Measurements from ENCODE around the gene IBA57.

DNA sequence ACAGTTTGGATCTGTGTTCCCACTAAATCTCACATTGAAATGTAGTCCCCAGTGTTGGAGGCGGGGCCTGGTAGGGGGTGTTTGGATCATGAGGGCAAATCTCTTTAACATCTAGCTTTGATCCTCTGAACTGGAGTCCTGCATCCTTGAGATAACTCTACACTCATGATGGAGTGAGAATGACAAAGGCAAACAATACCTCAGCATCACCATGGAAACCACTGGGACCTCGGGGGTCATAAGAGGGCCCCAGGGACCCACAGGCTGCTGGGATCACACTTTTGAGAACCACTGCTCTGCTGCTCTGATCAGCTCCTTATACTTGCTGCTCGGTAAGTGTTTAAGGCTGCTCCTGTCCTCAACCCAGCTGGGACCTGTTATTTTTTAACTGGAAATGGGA, 28.8 kb downstream of the IBA57 start:
- TF ChIP-seq, protein P1, sequence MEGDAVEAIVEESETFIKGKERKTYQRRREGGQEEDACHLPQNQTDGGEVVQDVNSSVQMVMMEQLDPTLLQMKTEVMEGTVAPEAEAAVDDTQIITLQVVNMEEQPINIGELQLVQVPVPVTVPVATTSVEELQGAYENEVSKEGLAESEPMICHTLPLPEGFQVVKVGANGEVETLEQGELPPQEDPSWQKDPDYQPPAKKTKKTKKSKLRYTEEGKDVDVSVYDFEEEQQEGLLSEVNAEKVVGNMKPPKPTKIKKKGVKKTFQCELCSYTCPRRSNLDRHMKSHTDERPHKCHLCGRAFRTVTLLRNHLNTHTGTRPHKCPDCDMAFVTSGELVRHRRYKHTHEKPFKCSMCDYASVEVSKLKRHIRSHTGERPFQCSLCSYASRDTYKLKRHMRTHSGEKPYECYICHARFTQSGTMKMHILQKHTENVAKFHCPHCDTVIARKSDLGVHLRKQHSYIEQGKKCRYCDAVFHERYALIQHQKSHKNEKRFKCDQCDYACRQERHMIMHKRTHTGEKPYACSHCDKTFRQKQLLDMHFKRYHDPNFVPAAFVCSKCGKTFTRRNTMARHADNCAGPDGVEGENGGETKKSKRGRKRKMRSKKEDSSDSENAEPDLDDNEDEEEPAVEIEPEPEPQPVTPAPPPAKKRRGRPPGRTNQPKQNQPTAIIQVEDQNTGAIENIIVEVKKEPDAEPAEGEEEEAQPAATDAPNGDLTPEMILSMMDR (IDR thresholded peaks at IDR 0.05 in 4 of 5, conservative IDR thresholded peaks at IDR 0.05 in 1 of 5): no peak
- TF ChIP-seq POLR2A (IDR thresholded peaks at IDR 0.05): no peak
